ENCODE measurements around the gene SDK1.

GRCh38 chr7:4166340-4166739 is 865.3 kb downstream of the SDK1 start:
- no peak for TF ChIP-seq CTCF (IDR thresholded peaks at IDR 0.05; ENCODE audit: borderline replicate concordance, extremely low read depth, low read length, poor library complexity, severe bottlenecking)
- TF ChIP-seq EZH2 (IDR thresholded peaks at IDR 0.05; ENCODE audit: borderline replicate concordance, low read depth, low read length, severe bottlenecking) = no peak
